Germinal center (tissue), 1 donor: Measurements from ENCODE around the gene LIN28B.
"Not testable (repeated sequence)": the region's sequence is repeated elsewhere in the genome, so short reads cannot be mapped to it uniquely, and the experiment has no call there.

Experiments used
- DNase-seq: peaks from one replicate; pipeline ENCODE4 v3.0.0; 2012; ENCODE audit warnings: mixed read lengths, low spot score

LIN28B gene

GRCh38 chr6:104955927-104956730 is 778 bp upstream of the LIN28B start:
- DNase-seq: no peak

- DNase-seq: no peak
Observed at GRCh38 chr6:104957301-104958177, 632 bp downstream of the LIN28B start.

GRCh38 chr6:104958178-104959025 is 1.5 kb downstream of the LIN28B start:
- DNase-seq: no peak

- DNase-seq: no peak
Observed at GRCh38 chr6:104959026-104959858, 2.3 kb downstream of the LIN28B start.

GRCh38 chr6:104969108-104969507 is 12.2 kb downstream of the LIN28B start:
- no peak for DNase-seq

- no peak for DNase-seq
Observed at GRCh38 chr6:104969785-104970581, 13.1 kb downstream of the LIN28B start.

- DNase-seq: no peak
Observed at GRCh38 chr6:104973404-104973803, 16.5 kb downstream of the LIN28B start.

GRCh38 chr6:104983296-104983695 is 26.4 kb downstream of the LIN28B start:
- DNase-seq: no peak

GRCh38 chr6:104983776-104984175 is 26.9 kb downstream of the LIN28B start:
- DNase-seq: no peak

- DNase-seq: no peak
Observed at GRCh38 chr6:104984831-104985230, 27.9 kb downstream of the LIN28B start.

GRCh38 chr6:104985875-104986274 is 29.0 kb downstream of the LIN28B start:
- not testable (repeated sequence) for DNase-seq

- DNase-seq: no peak
Observed at GRCh38 chr6:104986625-104987024, 29.7 kb downstream of the LIN28B start.

GRCh38 chr6:104987218-104987617 is 30.3 kb downstream of the LIN28B start:
- DNase-seq: no peak

- no peak for DNase-seq
Observed at GRCh38 chr6:104990085-104990484, 33.2 kb downstream of the LIN28B start.

- not testable (repeated sequence) for DNase-seq
Observed at GRCh38 chr6:104991062-104991461, 34.2 kb downstream of the LIN28B start.

- not testable (repeated sequence) for DNase-seq
Observed at GRCh38 chr6:104993576-104993975, 36.7 kb downstream of the LIN28B start.

- no peak for DNase-seq
Observed at GRCh38 chr6:104995989-104996617, 39.2 kb downstream of the LIN28B start.

GRCh38 chr6:105001063-105001462 is 44.2 kb downstream of the LIN28B start:
- DNase-seq: no peak

GRCh38 chr6:105001906-105002305 is 45.0 kb downstream of the LIN28B start:
- no peak for DNase-seq

- no peak for DNase-seq
Observed at GRCh38 chr6:105005451-105005850, 48.5 kb downstream of the LIN28B start.
